GM21390 (cell line): Measurements from ENCODE around the gene SLC16A5.
"Not testable (repeated sequence)": the region's sequence is repeated elsewhere in the genome, so short reads cannot be mapped to it uniquely, and the experiment has no call there.

Experiments
- ATAC-seq: cut with Tn5 transposase; IDR thresholded peaks from one replicate; pipeline ENCODE4 v1.9.1; 2021; ENCODE audit not compliant: unreplicated experiment

Gene SLC16A5

GRCh38 chr17:75109407-75110233, 21.9 kb downstream of the SLC16A5 start, which contains the start of gene ARMC7:
Gene ARMC7, plus strand, starts transcription at chr17:75109969. Its CDS starts 320 bp downstream, at chr17:75110289.
- ATAC-seq, result peak; percentile 55

DNA sequence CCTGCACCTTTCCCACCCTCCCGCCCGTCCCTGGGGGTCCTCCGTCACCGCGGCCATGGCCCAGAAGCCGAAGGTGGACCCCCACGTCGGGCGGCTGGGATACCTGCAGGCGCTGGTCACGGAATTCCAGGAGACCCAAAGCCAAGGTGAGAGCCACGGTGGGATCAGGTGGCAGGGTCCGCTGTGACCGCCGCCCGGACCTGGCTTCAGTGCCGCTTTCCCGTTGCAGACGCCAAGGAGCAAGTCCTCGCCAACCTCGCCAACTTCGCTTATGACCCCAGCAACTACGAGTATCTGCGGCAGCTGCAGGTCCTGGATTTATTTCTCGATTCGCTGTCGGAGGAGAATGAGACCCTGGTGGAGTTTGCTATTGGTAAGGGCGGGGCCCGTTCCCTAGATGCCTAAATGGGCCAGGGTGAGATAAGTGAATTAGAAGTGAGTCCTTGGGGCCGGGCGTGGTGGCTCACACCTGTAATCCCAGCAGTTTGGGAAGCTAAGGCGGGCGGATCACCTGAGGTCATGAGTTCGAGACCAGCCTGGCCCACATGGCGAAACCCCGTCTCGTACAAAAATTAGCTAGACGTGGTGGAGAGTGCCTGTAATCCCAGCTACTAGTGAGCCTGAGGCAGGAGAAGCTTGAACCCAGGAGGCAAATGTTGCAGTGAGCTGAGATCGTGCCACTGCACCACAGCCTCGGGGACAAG, 22.6 kb downstream of the SLC16A5 start:
- ATAC-seq, result no peak

GRCh38 chr17:75111777-75112335, 24.1 kb downstream of the SLC16A5 start:
- no peak for ATAC-seq

DNA sequence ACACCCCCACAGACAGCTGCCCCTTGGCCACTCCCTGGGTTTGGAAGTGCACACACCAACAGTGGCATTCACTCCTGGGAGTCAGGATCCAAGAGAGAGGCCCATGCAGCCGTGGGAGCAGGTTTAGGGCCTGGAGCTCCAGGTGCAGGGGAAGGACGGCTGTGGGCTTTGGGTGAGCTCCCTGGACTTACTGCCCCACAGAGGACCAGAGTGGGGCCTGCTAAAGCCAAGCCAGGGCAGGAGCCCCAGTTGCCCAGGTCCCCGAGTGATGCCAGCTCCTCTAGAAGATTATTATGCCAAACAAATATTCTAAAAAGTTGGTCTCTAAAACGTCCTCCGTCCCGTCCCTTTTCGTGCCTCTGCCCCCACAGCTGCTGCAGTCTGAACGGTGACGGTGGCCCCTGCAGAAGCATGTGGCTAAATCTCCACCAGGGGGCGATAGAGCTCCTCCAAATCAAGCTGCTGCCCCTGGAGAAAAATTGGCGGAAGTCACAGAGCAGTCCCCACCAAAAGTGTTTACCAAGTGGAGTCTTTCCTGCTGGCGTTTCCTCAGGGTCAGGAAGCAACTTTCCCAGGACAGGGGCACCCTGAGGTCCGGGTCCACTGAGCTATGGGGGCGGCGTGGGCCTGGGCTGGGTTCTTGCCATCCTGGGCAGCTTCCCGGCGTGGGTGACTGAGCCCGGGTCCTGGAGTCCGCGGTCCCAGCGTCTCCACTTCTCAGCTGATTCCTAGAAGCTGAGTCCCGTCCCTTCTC, 26.2 kb downstream of the SLC16A5 start:
- no peak for ATAC-seq

DNA sequence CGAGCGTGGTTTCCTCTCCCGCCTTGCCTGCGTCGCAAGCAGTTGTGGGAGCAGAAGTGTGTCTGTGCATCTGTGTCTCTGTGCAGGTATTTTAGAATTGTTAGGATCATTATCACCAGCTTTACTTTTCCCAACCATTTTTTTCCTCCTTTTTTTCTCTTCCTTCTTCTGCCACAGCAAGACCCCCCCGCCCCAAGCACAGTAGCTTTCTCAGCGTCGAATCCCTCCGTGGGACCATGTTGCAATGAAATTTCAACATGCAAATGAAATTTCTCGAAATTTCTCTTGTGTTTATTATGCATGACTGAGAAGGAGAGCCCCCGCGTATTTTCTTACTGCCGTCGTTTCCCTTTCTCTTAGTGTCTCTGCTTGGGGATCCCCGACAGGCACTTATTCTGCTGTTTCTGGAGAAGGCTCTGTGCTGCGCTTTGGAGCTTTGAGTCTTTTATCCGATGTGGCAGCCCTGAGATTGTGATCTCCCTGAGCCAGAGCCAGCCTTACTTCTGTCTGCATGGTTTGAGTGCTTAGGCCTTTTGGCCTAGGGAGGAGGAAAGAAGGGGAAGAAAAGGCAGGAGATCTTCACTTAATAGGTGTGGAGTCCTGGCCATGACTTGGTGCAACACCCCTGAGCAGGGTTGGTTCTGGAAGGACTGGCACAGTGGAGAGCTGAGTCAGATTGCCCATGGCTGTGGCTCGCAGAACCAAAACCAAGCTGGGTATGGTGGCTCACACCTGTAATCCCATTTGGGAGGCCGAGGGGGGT, 27.0 kb downstream of the SLC16A5 start:
- no peak for ATAC-seq

- ATAC-seq, result no peak
These were observed 27.8 kb downstream of the SLC16A5 start for GRCh38 chr17:75115555-75115954.

DNA sequence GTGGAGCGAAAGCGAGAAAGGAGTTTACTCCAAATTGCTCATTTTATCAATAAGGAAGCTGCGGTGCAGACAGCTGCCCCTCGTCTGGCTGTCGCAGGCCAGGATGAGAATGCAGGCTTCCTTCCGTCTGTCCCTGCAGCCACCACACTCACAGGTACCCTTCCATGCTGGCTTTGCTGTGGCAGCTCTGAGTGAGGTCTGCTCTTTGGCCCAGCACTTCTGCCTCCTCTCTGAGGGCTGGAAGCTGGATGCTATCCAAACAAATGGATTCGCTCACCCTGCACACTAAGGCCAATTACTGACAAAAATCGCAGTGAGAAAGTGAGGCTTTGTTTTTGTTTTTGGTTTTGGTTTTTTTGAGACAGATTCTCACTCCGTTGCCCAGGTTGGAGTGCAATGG, 29.0 kb downstream of the SLC16A5 start:
- ATAC-seq, result no peak

- no peak for ATAC-seq
These were observed 30.6 kb downstream of the SLC16A5 start for GRCh38 chr17:75118307-75118706.

DNA sequence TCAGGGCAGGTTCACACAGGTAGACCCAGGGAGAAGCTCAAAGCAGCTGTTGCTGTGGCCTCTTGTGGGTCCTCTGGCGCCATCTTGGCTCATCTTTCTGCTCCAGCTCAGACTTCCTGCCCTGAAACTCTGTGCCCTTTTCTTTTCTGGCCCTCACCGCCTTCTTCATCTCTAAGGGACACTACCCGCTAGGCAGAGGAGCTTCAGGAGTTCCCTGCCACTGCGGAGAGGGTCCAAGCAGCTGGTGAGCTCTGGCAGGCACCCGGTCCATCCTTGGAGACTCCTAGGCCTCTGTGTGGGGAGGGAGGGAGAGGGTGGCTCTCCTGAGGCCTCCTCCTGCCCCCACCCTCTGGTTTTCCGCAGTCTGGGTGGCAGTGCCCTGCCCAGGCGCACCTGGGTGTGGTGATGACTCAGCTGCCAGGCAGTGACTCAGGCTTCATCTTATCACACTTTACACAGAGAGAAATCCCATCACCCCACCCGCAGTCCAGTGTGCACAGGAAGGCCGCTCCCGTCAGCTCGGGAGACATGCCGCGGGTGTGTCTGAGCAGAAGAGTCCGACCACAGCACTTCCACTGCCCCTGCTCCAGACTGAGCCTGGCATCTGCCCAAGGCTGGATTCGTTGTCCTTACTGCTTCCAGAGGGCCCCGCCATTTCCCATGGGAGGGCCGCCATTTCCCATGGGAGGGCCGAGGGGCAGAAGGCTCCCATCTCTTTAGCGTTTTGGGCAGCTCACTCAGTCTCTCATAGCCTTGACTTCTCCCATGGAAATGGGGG, 36.5 kb downstream of the SLC16A5 start:
- ATAC-seq, result no peak

DNA sequence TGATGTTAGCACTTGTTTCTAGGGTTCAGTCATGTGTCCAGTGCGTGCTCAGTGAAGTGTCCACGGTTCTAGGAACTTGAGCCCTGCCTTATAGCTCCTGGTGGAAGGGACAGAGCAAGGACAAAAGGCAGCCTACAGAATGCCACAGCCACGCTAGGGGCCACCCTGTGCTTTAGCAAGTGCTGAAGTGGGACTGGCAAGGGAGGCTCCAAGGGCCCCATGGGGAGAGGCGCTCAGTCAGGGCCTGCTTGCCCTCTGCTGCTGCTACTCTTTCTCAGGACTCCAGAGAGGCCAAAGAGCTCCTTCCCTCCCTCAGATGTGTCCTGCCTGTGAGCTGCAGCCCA, 37.0 kb downstream of the SLC16A5 start:
- ATAC-seq, result no peak

GRCh38 chr17:75125984-75126383, 38.2 kb downstream of the SLC16A5 start:
- ATAC-seq, result no peak

GRCh38 chr17:75126954-75127353, 39.2 kb downstream of the SLC16A5 start:
- no peak for ATAC-seq

DNA sequence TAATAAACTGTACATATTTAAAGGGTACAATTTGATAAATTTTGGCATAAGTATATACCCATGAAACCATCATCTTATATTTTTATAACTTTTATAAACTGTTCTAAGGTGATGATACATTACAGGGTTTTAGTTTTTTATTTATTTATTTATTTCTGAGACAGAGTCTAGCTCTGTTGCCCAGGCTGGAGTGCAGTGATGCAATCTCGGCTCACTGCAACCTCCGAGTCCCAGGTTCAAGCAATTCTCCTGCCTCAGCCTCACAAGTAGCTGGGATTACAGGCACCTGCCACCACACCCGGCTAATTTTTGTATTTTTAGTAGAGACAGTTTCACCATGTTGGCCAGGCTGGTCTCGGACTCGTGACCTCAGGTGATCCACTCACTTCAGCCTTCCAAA, 40.2 kb downstream of the SLC16A5 start:
- ATAC-seq, result not testable (repeated sequence)

DNA sequence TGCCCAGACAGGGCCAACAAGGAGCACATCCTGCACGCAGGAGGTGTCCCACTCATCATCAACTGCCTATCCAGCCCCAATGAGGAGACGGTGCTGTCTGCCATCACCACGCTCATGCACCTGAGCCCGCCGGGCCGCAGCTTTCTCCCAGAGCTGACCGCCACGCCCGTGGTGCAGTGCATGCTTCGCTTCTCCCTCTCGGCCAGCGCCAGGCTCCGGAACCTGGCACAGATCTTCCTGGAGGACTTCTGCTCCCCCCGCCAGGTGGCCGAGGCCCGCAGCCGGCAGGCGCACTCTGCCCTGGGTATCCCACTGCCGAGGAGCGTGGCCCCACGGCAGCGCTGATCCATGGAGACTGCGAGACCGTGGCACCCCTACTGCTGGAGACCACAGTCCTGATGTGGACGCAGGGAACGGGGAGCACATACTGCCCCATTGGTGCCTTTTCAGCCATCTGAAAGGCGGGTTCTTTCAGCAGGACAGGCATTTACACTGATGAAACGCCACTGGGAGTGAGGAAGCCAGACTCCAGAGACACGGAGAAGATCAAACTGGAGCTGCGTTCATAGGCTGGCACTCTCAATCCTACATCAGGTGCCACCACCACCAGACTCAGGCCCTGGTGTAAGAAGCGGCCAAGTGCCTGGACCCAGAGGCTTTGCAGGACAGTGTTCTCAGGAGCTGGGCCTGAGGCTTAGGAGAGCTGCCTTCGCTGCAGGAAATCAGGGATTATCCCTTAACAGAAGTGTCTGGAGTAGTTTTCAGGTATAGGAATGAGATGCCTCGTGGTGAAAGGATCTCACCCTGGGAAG, 41.1 kb downstream of the SLC16A5 start:
- ATAC-seq, result no peak

DNA sequence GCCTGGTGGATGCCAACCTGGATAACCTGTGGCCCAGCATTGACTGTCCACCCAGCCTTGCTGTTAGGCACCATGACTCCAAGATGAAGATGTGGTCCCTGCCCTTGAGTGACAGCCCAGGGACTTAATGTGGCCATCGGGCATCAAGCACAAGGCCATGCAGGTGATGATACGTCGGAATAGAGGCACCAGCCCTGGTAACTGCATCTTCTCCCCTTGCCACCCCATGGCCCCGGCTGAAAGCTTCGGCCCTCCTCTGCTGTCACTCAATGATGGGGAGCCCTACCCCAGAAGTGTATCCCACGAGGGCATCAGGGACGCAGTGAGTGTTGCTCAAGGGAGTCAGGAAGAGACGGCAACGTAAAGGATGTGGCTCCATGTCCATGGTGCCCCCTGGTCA, 41.8 kb downstream of the SLC16A5 start:
- no peak for ATAC-seq

- no peak for ATAC-seq
These were observed 42.4 kb downstream of the SLC16A5 start for GRCh38 chr17:75130059-75130631.

- ATAC-seq, result peak; percentile 22
These were observed 43.0 kb downstream of the SLC16A5 start for GRCh38 chr17:75130632-75131277.
